ENCODE results near the gene FBN2.
A peak's percentile ranks its signal among the peaks of the same experiment; 100 is the strongest.

The FBN2 gene

GRCh38 chr5:128528126-128528525, 9.9 kb downstream of the FBN2 start:
- Histone ChIP-seq H3K4me2 (ENCODE audit: low read length) (no peak overlapping the region), H3K9me3 (ENCODE audit: insufficient read depth, low read depth, low read length) (no peaks in the 10 kb centered on the region), H3K27me3 (ENCODE audit: insufficient read depth, low read length) (no peaks in the 10 kb centered on the region), H4K91ac (ENCODE audit: low read depth, low read length) (no peak overlapping the region), H2AK5ac (ENCODE audit: low read length) (no peak overlapping the region), H3K14ac (ENCODE audit: low read length) (no peak overlapping the region), H3K79me1 (ENCODE audit: low read length) (no peaks in the 10 kb centered on the region), H3K79me2 (ENCODE audit: control insufficient read depth, insufficient read depth, low read length, poor library complexity) (no peaks in the 10 kb centered on the region), H4K12ac (ENCODE audit: low read depth, low read length) (no peak overlapping the region), H4K8ac (ENCODE audit: low read depth, low read length) (no peak overlapping the region), H3K9ac (ENCODE audit: low read length) (no peak overlapping the region), H3K4me3 (ENCODE audit: low read depth, low read length) (no peak overlapping the region), H3K36me3 (ENCODE audit: control insufficient read depth in 1 of 2, insufficient read depth in 2 of 2, low read length in 2 of 2) (peaks cover 0 to 3% of the 10 kb centered on the region in 2 experiments), H3K27ac (ENCODE audit: low read depth, low read length) (no peak overlapping the region), H3K18ac (ENCODE audit: low read length) (no peak overlapping the region), H2AFZ (ENCODE audit: insufficient read depth, low read length, poor library complexity) (no peak overlapping the region), H3K4me1 (ENCODE audit: control insufficient read depth in 1 of 2, insufficient read depth in 2 of 2, low read length in 2 of 2) (peaks cover 7 to 8% of the 10 kb centered on the region in 2 experiments), H2BK120ac (ENCODE audit: insufficient read depth, low read length, poor library complexity) (no peak overlapping the region), H2BK5ac (ENCODE audit: low read depth, low read length, poor library complexity) (no peak overlapping the region), H2BK12ac (ENCODE audit: low read length) (no peak overlapping the region), H3K4ac (ENCODE audit: low read depth, low read length) (no peak overlapping the region), H3K23ac (ENCODE audit: low read length) (no peak overlapping the region)
- WGBS (ENCODE audit: extremely low coverage, insufficient coverage, insufficient read length): no CpG with 5 or more reads among the region's 2 CpGs
- peak; percentile 62 to 79 for DNase-seq

GRCh38 chr5:128527077-128527476, 11.0 kb downstream of the FBN2 start:
- Histone ChIP-seq H2BK5ac (ENCODE audit: low read depth, low read length, poor library complexity) (no peak overlapping the region), H3K4me1 (ENCODE audit: control insufficient read depth in 1 of 2, insufficient read depth in 2 of 2, low read length in 2 of 2) (peaks cover 3% of the 10 kb centered on the region in 2 experiments), H4K12ac (ENCODE audit: low read depth, low read length) (no peak overlapping the region), H3K4ac (ENCODE audit: low read depth, low read length) (no peak overlapping the region), H3K9me3 (ENCODE audit: insufficient read depth, low read depth, low read length) (no peaks in the 10 kb centered on the region), H3K18ac (ENCODE audit: low read length) (no peak overlapping the region), H3K27me3 (ENCODE audit: insufficient read depth, low read length) (no peaks in the 10 kb centered on the region), H3K79me1 (ENCODE audit: low read length) (no peaks in the 10 kb centered on the region), H4K91ac (ENCODE audit: low read depth, low read length) (no peak overlapping the region), H2BK120ac (ENCODE audit: insufficient read depth, low read length, poor library complexity) (no peak overlapping the region), H3K27ac (ENCODE audit: low read depth, low read length) (no peak overlapping the region), H2AFZ (ENCODE audit: insufficient read depth, low read length, poor library complexity) (no peak overlapping the region), H4K8ac (ENCODE audit: low read depth, low read length) (no peak overlapping the region), H2BK12ac (ENCODE audit: low read length) (no peak overlapping the region), H3K14ac (ENCODE audit: low read length) (no peak overlapping the region), H3K4me3 (ENCODE audit: low read depth, low read length) (no peak overlapping the region), H3K9ac (ENCODE audit: low read length) (no peak overlapping the region), H3K36me3 (ENCODE audit: control insufficient read depth in 1 of 2, insufficient read depth in 2 of 2, low read length in 2 of 2) (peaks cover 0 to 4% of the 10 kb centered on the region in 2 experiments), H3K23ac (ENCODE audit: low read length) (no peak overlapping the region), H3K4me2 (ENCODE audit: low read length) (no peak overlapping the region), H3K79me2 (ENCODE audit: control insufficient read depth, insufficient read depth, low read length, poor library complexity) (no peaks in the 10 kb centered on the region), H2AK5ac (ENCODE audit: low read length) (no peak overlapping the region)
- DNase-seq: peak in 1 of 2 donors; percentile 24

- Histone ChIP-seq H2AFZ (ENCODE audit: insufficient read depth, low read length, poor library complexity) (no peak overlapping the region), H3K18ac (ENCODE audit: low read length) (no peak overlapping the region), H3K79me1 (ENCODE audit: low read length) (no peaks in the 10 kb centered on the region), H3K79me2 (ENCODE audit: control insufficient read depth, insufficient read depth, low read length, poor library complexity) (no peaks in the 10 kb centered on the region), H3K23ac (ENCODE audit: low read length) (no peak overlapping the region), H4K12ac (ENCODE audit: low read depth, low read length) (no peak overlapping the region), H2BK120ac (ENCODE audit: insufficient read depth, low read length, poor library complexity) (no peak overlapping the region), H4K8ac (ENCODE audit: low read depth, low read length) (no peak overlapping the region), H3K36me3 (ENCODE audit: control insufficient read depth in 1 of 2, insufficient read depth in 2 of 2, low read length in 2 of 2) (peaks cover 2 to 9% of the 10 kb centered on the region in 2 experiments), H3K4me2 (ENCODE audit: low read length) (no peak overlapping the region), H3K4me1 (ENCODE audit: control insufficient read depth in 1 of 2, insufficient read depth in 2 of 2, low read length in 2 of 2) (no peaks in the 10 kb centered on the region), H3K9me3 (ENCODE audit: insufficient read depth, low read depth, low read length) (no peaks in the 10 kb centered on the region), H3K27me3 (ENCODE audit: insufficient read depth, low read length) (no peaks in the 10 kb centered on the region), H2AK5ac (ENCODE audit: low read length) (no peak overlapping the region), H3K9ac (ENCODE audit: low read length) (no peak overlapping the region), H2BK12ac (ENCODE audit: low read length) (no peak overlapping the region), H3K14ac (ENCODE audit: low read length) (no peak overlapping the region), H4K91ac (ENCODE audit: low read depth, low read length) (no peak overlapping the region), H2BK5ac (ENCODE audit: low read depth, low read length, poor library complexity) (no peak overlapping the region), H3K27ac (ENCODE audit: low read depth, low read length) (no peak overlapping the region), H3K4me3 (ENCODE audit: low read depth, low read length) (no peak overlapping the region), H3K4ac (ENCODE audit: low read depth, low read length) (no peak overlapping the region)
- no peak for DNase-seq
- no CpG with 5 or more reads among the region's 5 CpGs for WGBS (ENCODE audit: extremely low coverage, insufficient coverage, insufficient read length)
Observed at GRCh38 chr5:128522336-128522735, 15.7 kb downstream of the FBN2 start.

- H3K4ac ChIP-seq (ENCODE audit: low read depth, low read length): no peak overlapping the region
- H3K36me3 ChIP-seq (ENCODE audit: control insufficient read depth in 1 of 2, insufficient read depth in 2 of 2, low read length in 2 of 2): peaks cover 2 to 8% of the 10 kb centered on the region in 2 experiments
Observed at GRCh38 chr5:128519827-128520226, 18.2 kb downstream of the FBN2 start.

More at GRCh38 chr5:128519827-128520226, 18.2 kb downstream of the FBN2 start:
- Histone ChIP-seq H3K14ac (ENCODE audit: low read length) (no peak overlapping the region), H3K4me1 (ENCODE audit: control insufficient read depth in 1 of 2, insufficient read depth in 2 of 2, low read length in 2 of 2) (no peaks in the 10 kb centered on the region), H3K9ac (ENCODE audit: low read length) (no peak overlapping the region), H3K18ac (ENCODE audit: low read length) (no peak overlapping the region), H2BK5ac (ENCODE audit: low read depth, low read length, poor library complexity) (no peak overlapping the region), H3K23ac (ENCODE audit: low read length) (no peak overlapping the region), H4K8ac (ENCODE audit: low read depth, low read length) (no peak overlapping the region), H3K79me2 (ENCODE audit: control insufficient read depth, insufficient read depth, low read length, poor library complexity) (no peaks in the 10 kb centered on the region), H3K9me3 (ENCODE audit: insufficient read depth, low read depth, low read length) (no peaks in the 10 kb centered on the region), H3K4me3 (ENCODE audit: low read depth, low read length) (no peak overlapping the region), H3K4me2 (ENCODE audit: low read length) (no peak overlapping the region), H3K79me1 (ENCODE audit: low read length) (no peaks in the 10 kb centered on the region), H3K27ac (ENCODE audit: low read depth, low read length) (no peak overlapping the region), H2BK12ac (ENCODE audit: low read length) (no peak overlapping the region), H4K12ac (ENCODE audit: low read depth, low read length) (no peak overlapping the region), H2AFZ (ENCODE audit: insufficient read depth, low read length, poor library complexity) (no peak overlapping the region), H2AK5ac (ENCODE audit: low read length) (no peak overlapping the region), H2BK120ac (ENCODE audit: insufficient read depth, low read length, poor library complexity) (no peak overlapping the region), H3K27me3 (ENCODE audit: insufficient read depth, low read length) (no peaks in the 10 kb centered on the region), H4K91ac (ENCODE audit: low read depth, low read length) (no peak overlapping the region)
- DNase-seq: no peak
- no CpG with 5 or more reads among the region's 1 CpG for WGBS (ENCODE audit: extremely low coverage, insufficient coverage, insufficient read length)

All from trophoblast cell (in vitro differentiated cells and primary cell).